Mucosa of descending colon (tissue), 3 donors: ENCODE results near the gene RIPOR2. TPM values are rescaled to one million over a fixed set of nuclear protein-coding genes. Genes with fewer than 3 reads are reported as not detected.

Source experiments
- ATAC-seq: fragments of 200-7000 bp; cut with Tn5 transposase; one replicate; pipeline ENCODE4 v1.9.1; 2020; ENCODE audit warnings: mild to moderate bottlenecking, moderate library complexity
- DNase-seq, 3 donors: peaks; one replicate each; pipeline ENCODE4 v3.0.0-alpha.2; 2020
- H3K36me3 ChIP-seq: fragments of 200-600 bp; one replicate; pipeline ENCODE4 v1.8.0; 2021; ENCODE audit warnings: low read depth, mild to moderate bottlenecking
- H3K4me1 ChIP-seq: fragments of 200-600 bp; one replicate; pipeline ENCODE4 v1.8.0; 2021; ENCODE audit warnings: low read depth, mild to moderate bottlenecking
- H3K4me3 ChIP-seq: fragments of 200-600 bp; one replicate; pipeline ENCODE4 v1.8.0; 2021; ENCODE audit warnings: mild to moderate bottlenecking
- H3K9me3 ChIP-seq: fragments of 200-600 bp; one replicate; pipeline ENCODE4 v1.8.0; 2021; ENCODE audit warnings: mild to moderate bottlenecking
- intact Hi-C, 2 donors: fragments of 100-400 bp; cut with DNase I in 1 of 2; cut with micrococcal nuclease in 1 of 2; formaldehyde crosslinking; loops; one replicate each; pipeline versions ENCODE4 v1.11.0 to v1.11.1; 2022; cut with DNase I, micrococcal nuclease
- total RNA-seq, 3 donors: library from RNA; stranded (reverse); fragmentation: NEBNext Ultra II Directional in 2 of 3; extraction: Animal tissue kit (Norgen Biotek cat#: 25700) in 2 of 3; gene quantifications; one replicate each; pipeline versions ENCODE4 v1.2.1 to v1.2.4, GENCODE V29; 2021 to 2023
- TF ChIP-seq, protein P1 (sequence below): fragments of 200-600 bp; IDR thresholded peaks from one replicate; pipeline ENCODE4 v1.8.0; 2022; ENCODE audit warnings: antibody characterized with exemption, mild to moderate bottlenecking
- donor health status: DM: no; HTN: no; CAD: no; lungs with moderate emphysema.
- donor health status: DM: no; HTN: no; CAD: no.
- donor health status: DM: no; HTN: yes; CAD: no.

Gene RIPOR2
- total RNA-seq, 3 donors from 2014 or later, result 2.9 to 4.7 (median 4.1) TPM

DNA sequence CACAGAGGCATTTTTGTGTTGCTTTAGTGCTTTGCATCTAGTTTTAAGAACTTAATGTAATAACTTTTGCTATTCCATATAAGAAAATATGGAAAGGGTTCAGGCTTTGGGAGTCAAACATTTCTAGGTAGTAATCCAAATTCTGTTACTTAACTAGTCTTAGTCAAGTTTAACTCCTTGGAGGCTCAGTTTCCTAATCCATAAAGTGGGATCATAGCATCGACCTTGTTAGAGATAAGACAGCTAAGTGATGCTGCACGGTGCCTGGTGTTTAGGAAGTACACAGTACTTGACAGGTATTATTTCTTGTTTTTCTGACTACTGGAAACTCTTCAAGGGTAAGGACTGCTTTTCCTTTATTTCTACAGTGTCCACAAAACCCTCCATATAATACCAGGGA lies 112.6 kb downstream of the RIPOR2 start:
- Histone ChIP-seq H3K36me3 (no peaks in the 10 kb centered on the region), H3K4me3 (no peak overlapping the region), H3K9me3 (no peaks in the 10 kb centered on the region), H3K4me1 (no peaks in the 10 kb centered on the region)
- TF ChIP-seq, protein P1, sequence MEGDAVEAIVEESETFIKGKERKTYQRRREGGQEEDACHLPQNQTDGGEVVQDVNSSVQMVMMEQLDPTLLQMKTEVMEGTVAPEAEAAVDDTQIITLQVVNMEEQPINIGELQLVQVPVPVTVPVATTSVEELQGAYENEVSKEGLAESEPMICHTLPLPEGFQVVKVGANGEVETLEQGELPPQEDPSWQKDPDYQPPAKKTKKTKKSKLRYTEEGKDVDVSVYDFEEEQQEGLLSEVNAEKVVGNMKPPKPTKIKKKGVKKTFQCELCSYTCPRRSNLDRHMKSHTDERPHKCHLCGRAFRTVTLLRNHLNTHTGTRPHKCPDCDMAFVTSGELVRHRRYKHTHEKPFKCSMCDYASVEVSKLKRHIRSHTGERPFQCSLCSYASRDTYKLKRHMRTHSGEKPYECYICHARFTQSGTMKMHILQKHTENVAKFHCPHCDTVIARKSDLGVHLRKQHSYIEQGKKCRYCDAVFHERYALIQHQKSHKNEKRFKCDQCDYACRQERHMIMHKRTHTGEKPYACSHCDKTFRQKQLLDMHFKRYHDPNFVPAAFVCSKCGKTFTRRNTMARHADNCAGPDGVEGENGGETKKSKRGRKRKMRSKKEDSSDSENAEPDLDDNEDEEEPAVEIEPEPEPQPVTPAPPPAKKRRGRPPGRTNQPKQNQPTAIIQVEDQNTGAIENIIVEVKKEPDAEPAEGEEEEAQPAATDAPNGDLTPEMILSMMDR, result no peak
- no peak for DNase-seq
- no peak for ATAC-seq
- intact Hi-C loops, result no loop called here

DNA sequence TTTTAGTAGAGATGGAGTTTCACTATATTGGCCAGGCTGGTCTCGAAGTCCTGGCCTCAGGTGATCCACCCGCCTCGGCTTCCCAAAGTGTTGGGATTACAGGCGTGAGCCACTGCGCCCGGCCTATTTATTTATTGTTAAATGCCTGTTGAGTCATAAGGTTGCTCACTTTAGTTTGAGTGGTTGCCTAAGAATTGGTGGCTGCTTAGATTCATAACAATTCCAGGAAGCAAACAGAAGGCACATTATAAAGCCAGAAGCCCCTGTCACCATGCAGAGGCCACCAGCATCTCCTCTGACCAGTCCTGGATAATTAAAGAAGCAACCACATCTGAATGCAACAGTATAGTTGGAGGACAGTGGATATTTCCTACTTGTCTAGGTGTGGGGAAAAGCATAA lies 113.1 kb downstream of the RIPOR2 start:
- TF ChIP-seq, protein P1, result no peak
- no peak for ATAC-seq
- H3K9me3 ChIP-seq, result no peaks in the 10 kb centered on the region
- no peak for DNase-seq
- H3K4me3 ChIP-seq, result no peak overlapping the region
- intact Hi-C loops, result no loop called here
- H3K36me3 ChIP-seq, result no peaks in the 10 kb centered on the region
- no peaks in the 10 kb centered on the region for H3K4me1 ChIP-seq

DNA sequence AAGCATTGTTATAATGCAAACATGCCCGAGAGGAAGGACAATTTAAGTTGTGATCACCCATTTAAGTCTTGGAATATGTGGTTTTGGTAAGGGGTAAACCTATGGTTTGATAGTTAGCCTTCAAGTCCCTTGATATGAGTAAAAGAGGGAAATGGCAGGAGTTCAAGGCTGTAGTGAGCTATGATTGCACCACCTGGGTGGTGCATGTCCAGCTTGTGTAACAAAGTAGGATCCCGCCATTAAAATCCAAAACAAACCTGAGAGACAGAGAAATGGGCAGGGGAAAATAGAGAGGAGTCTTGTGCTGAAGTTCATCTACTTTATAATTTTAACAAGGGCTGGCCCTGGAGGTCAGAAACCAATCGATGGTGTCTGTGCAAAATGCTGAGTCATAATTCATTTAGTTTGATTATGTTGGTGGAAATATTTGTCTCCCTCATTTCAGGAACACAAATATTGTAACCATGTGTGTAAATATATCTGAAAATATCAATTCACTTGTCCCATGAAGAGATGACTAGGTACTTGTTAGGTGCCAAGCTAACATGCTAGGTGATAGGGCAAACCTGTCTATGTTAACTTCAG lies 113.8 kb downstream of the RIPOR2 start:
- Histone ChIP-seq H3K9me3 (no peaks in the 10 kb centered on the region), H3K36me3 (no peaks in the 10 kb centered on the region), H3K4me3 (no peak overlapping the region), H3K4me1 (no peaks in the 10 kb centered on the region)
- ATAC-seq (no peak), DNase-seq (no peak)
- TF ChIP-seq, protein P1, result no peak
- intact Hi-C loops, result no loop called here

DNA sequence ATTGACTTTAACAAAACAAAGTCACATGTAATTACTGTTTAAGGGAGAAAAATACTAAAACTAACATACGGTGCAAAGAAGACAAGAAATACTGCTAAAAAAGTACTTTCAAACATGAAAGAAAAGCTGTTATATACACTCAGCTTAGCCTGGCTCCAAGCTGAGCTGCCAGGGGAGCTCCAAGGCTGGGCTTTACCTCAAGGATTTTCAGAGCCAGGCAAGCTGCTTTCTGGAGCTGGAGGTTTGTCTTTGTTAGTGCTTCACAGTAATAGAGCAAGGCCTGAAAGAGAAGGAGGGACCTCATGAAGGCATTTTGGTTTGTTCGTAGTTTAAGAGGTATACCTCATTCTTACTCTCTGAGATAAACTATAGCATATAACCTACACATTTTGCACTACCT lies 117.4 kb downstream of the RIPOR2 start:
- Histone ChIP-seq H3K36me3 (no peaks in the 10 kb centered on the region), H3K4me3 (no peak overlapping the region), H3K4me1 (no peaks in the 10 kb centered on the region), H3K9me3 (no peaks in the 10 kb centered on the region)
- no peak for DNase-seq
- no peak for ATAC-seq
- intact Hi-C loops, result no loop called here
- TF ChIP-seq, protein P1, result no peak

DNA sequence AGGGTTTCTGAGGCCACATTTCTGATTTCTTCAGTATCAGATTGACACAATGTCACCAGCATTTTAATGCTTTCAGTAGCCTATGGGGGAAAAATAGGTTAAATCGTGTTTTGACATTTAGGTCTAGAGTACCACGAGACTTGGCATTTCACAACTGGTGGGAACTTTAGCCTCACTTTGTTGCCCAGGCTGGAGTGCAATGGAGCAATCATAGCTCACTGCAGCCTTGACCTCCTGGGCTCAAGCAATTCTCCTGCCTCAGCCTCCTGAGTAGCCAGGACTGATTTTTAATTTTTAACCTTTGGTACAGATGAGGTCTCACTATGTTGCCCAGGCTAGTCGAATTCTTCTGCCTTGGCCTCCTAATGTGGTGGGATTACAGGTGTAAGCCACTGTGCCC lies 126.0 kb downstream of the RIPOR2 start:
- intact Hi-C loops, result no loop called here
- H3K9me3 ChIP-seq, result no peaks in the 10 kb centered on the region
- no peak for DNase-seq
- TF ChIP-seq, protein P1, result no peak
- no peak for ATAC-seq
- no peak overlapping the region for H3K4me3 ChIP-seq
- no peaks in the 10 kb centered on the region for H3K36me3 ChIP-seq
- no peaks in the 10 kb centered on the region for H3K4me1 ChIP-seq

DNA sequence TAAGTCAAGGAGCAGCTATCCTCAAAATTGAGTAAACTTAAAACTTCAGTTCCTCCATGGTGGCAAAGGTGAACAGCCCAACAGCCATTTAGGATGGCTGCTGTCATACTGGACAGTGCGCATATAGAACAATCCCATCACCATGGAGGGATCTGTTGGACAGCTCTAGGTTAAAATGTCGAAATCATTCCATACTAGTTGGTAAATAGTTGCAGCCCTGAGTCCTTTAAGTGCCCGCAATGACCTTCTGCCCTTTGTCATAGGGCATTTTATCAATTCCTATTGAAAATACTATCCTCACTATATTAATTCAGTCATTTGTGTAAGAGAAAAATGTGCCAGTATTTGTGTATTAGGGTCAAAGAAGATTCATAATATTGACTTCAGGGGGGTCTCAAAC lies 128.2 kb downstream of the RIPOR2 start:
- ATAC-seq (no peak), DNase-seq (no peak)
- Histone ChIP-seq H3K4me3 (no peak overlapping the region), H3K9me3 (no peaks in the 10 kb centered on the region), H3K4me1 (no peaks in the 10 kb centered on the region), H3K36me3 (no peaks in the 10 kb centered on the region)
- intact Hi-C loops, result no loop called here
- TF ChIP-seq, protein P1, result no peak
